GM12891 (cell line): ENCODE results near the gene ATP1B4.

Source experiments
- POLR2AphosphoS5 ChIP-seq: IDR thresholded peaks from 2 replicates; pipeline ENCODE4 v1.6.1; 2011; ENCODE audit warnings: low read depth, low read length, control low read depth
- SPI1 ChIP-seq: IDR thresholded peaks from 2 replicates; pipeline ENCODE4 v1.6.1; 2011; ENCODE audit warnings: low read depth, low read length, control low read depth

DNA sequence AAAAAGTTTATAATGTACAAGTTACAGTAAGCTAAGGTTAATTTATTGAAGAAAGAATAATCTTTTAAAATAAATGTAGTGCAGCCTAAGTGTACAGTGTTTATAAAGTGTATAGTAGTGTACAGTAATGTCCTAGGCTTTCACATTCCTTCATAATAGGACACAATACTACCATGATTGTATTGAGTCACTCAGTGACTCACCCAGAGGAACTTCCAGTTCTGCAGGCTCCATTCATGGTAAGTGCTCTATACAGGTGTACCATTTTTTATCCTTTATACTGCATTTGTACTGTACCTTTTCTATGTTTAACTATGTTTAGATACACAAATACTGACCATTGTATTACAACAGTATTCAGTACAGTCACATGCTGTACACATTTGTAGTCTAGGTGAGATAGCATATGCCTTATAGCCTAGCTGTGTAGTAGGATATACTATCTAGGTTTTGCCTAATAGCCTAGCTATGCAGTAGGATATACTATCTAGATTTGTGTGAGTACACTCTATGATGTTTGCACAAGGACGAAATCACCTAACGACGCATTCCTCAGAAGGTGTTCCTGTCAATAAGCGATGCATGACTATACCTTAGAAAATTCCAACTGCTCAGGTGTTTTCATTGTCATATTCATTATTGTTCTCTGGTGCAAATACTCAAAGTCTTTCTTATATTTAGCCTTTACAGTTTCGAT, 45.2 kb upstream of the ATP1B4 start:
- TF ChIP-seq SPI1 (no peak), POLR2AphosphoS5 (no peak)
